Cardiac septum (tissue), 1 donor: Measurements from ENCODE around the gene C22orf31. TPM values are rescaled to one million over a fixed set of nuclear protein-coding genes. Genes with fewer than 3 reads are reported as not detected.

Source experiments
- DNase-seq: peaks from one replicate; pipeline ENCODE4 v3.0.0-alpha.2; 2020; ENCODE audit warnings: low spot score
- intact Hi-C: fragments of 100-400 bp; cut with DNase I; formaldehyde crosslinking; loops from one replicate; pipeline ENCODE4 v1.14.0; 2022
- total RNA-seq: library from RNA; stranded (reverse); fragmentation: NEBNext Ultra II Directional; extraction: Animal tissue kit (Norgen Biotek cat#: 25700); gene quantifications from one replicate; pipeline ENCODE4 v1.2.1, GENCODE V29; 2021
- donor health status: DM: no; HTN: no; CAD: no.

C22orf31 gene
- total RNA-seq, 1 donor from 2014 or later: not detected

DNA sequence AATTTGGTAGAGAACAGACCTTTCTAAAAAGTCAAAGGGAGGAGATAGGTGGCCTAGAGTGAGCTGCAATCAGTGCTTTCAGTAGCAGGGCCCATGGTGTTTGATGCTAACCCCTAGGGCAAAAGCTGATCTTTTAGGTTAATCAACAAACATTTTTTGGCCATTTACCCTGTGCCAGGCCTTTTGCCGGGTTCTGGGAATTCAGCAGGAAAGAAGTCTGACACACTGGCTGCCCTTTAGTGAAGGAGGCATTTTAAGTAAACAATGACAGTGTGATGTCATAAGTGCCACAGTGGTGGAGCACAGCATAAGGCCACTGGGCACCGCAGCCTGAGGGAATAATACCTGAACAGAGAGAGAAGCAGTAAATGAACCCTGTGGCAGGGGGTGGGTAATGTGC, 29.0 kb downstream of the C22orf31 start:
- intact Hi-C loops: loop anchor here (10.0 kb wide), 1 partner anchor 148 kb away; the partner anchor contains the start of gene ZNRF3
- DNase-seq: no peak

DNA sequence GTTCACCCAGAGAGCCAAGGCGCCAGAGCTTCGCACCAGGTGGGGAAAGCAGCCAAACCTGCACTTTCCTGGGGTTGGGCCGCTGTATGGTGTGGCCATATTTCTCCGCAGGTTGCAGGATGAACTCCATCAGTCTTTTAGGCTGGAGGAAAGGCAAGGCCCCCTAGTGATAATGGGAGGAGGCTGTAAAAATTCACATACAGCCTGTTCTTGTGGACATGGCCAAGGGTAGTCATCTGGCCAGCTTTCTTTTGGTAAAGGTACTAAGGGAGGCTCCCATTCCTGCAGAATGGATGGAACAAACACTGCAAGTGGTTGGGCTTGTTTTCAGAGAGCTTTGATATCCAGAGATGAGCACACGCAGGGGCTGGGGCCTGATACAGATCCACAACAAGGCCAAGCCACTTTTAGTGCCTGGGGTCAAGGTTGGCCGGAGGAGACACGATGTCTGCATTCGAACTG, 29.6 kb downstream of the C22orf31 start:
- DNase-seq: no peak
- intact Hi-C loops: loop anchor here (10.0 kb wide), 1 partner anchor 147 kb away; the partner anchor contains the start of gene ZNRF3

DNA sequence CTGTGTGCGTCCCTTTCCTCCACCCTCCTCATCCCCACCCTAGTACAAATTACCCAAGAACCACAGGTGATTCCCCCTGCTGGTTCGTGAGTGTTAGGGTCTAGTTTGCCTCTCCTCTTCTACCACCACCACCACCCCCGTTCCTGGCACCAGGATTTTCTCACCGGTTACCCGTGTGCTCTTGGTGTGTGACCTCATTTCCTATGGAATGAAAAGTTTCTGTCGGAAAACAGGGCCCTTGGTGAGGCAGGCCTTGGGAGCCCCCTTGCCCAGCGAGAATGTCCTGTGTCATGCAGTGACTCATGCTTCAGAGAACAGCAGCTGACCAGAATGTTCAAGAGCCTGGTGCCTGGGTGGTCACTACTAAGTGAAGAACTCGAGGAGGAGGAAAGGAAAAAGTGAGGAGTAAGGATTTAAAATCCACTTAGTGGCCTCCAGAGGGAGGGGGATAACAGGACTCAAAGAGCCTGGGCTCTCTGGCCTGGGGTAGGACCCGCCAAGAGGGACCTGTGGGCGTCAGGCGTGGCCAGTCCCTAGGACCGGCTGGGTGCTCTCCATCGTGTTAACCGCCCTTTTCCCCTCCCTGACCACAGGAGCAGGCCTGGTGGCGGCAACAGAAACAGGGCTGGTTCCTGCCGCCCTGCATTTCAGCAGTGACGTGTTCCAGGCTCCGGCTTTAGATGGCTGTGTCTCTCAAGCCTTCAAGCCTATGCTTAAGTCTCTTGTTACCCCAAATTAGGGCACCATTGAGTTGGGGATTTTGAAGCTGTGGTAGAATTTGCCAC, 30.2 kb downstream of the C22orf31 start:
- intact Hi-C loops: loop anchor here (10.0 kb wide), 1 partner anchor 147 kb away; the partner anchor contains the start of gene ZNRF3
- DNase-seq: no peak

DNA sequence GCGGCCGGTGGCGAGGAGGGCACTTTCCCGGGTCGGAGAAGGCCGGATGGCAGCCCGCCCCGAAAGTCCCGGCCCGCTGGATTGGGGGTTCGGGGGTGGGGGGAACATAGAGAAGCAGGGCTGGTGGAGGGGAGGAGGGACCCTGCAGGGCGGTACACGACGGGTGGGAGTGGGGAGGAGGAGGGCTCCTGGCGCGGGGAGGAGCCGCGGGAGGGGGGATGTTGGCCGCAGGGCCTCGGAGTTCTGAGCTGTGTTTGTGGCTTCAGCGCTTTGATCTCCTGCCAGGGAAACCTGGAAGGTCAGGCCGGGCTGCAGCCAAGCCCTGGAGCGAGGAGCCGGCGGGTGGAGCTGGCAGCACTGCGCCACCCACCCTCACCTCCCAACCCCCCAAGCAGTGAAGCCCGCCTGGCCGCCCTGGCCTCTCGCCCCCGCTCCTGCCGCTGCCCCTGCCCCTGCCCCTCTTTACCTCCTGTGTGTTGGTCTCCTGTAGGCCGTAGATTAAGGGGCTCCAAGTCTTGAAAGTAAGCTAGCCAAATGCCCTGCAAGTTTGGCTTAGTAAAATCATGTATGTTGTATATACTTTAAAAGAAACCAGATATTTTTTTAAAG, 30.9 kb downstream of the C22orf31 start:
- DNase-seq: peak; percentile 86
- intact Hi-C loops: loop anchor here (10.0 kb wide), 1 partner anchor 146 kb away; the partner anchor contains the start of gene ZNRF3

DNA sequence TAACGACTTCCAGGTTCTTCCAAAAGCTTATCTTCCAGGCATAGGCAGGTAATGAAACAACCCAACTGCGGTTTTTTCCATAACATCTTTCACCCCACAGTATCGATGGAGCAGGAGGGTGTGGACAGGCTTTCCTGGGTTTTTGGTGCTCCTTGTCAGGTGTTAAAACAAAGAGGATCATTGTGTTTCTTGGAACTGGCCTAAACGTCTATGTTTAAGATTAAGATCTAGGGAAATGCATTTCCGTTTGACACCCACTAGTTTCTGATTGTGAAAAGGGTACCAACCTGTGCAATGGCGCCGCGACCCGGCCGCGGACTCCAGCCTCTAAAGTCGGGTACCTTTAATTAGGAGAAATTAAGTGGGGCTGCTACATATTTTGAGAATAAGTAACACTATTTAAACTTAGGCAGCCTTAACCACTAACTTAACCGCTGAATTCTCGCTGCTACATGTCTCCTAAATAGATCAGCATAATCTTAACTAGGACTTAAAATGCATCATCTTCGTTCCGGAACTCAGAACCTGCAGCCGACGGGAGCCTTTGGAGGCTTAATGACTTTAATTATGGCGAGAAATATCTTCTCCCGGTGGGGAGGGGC, 31.5 kb downstream of the C22orf31 start:
- DNase-seq: no peak
- intact Hi-C loops: loop anchor here (10.0 kb wide), 1 partner anchor 145 kb away; the partner anchor contains the start of gene ZNRF3

DNA sequence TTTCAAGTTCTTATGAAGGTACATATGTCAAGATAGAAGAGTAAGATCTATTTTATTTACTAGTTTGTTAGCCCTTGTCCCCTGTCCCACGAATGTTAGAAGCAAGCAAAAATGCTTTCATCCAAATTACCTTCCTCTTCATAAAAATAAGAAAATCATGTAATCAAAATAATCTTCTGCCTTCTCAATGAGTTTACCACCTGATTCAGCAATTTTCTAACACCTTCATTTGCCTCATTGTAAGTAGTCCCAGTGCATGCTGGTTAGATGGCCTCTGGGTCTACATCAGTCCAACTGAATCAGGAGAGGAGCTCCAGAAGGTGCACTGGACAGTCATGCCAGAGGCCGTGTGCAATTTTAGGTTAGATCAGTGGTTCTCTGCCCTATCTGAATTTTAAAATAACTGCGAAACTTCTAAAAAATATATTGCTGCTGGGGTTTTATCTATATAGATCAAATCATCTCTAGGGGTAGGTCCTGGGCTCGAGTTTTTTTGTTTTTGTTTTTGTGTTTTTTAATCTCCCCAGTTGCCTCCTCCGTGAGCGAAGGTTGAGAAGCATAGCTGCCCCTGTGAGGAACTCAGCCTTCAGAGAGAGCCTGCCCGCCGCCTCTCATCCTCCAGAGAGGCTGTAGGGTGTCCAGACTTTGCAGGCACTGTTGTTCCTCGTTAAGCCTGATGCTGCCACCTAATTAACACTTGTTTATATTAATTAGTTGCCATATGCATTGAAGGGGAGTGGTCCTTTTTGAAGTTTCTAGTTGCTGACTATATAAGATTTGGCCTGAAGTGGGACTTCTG, 32.2 kb downstream of the C22orf31 start:
- DNase-seq: no peak
- intact Hi-C loops: no loop called here

DNA sequence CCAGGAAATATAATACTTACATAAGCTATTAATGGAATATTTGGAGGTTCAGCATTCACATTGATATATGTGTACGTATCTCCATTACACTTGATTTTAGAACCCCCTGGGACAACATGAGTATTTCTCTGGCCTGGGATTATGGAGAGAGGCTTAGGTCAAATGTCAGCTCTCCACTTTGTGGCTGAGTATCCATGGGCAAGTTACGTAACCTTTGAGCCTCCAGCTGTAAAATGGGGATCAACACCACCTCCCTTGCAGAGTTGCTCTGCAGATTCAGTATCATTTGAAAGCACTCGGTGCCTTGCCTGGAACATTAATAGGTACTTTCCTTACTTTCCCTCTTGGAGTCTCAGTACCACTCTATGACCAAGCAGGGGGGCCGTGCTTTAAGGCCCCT, 33.2 kb downstream of the C22orf31 start:
- intact Hi-C loops: no loop called here
- no peak for DNase-seq

DNA sequence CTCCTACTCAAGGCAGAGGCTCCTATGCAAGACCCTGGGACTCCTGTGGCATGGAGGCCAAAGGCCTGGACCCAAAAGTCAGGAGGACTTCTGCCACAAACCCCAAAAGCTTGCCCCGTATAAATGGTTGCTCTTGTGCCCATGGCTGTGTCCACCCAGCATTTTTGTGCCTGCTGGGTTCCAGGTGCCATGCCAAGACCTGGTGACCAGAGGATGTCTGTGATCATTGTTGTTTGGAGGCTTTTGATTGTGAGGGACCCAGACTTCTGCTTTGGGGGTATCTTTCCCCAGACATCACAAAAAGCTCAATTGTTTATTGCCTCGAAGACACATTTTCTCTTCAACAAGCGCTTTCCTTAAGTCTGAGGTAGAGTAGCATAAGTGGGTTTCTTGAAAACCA, 35.1 kb downstream of the C22orf31 start:
- no peak for DNase-seq
- intact Hi-C loops: no loop called here

DNA sequence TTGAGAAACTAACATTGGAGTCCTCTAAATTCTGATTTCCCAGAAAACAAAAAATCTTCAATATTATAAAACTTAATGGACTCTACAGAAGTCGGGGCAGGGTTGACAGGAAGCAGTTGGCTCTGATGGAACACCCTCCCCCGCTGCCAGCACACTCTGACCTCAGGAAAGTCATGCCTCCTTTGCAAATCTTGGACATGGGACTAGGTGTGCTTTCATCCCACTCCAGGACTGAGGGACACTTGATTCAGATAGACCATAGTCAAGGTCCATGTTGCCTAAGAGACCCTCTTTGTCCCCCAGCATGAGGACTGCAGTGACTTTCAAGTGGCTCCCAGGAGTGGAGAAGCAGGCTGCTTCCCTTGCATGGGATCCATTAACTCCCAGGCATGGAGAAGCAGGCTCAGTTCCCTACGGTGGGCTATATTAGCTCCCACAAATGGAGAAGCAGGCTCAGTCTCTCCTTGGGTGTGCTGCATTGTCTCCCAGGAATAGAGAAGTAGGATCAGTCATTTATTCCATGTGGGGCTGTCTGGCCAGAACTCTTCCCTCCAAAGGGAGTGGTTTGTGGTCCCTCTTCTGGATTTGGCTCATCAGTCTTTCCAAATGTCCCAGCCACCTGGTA, 38.3 kb downstream of the C22orf31 start:
- DNase-seq: no peak
- intact Hi-C loops: no loop called here

DNA sequence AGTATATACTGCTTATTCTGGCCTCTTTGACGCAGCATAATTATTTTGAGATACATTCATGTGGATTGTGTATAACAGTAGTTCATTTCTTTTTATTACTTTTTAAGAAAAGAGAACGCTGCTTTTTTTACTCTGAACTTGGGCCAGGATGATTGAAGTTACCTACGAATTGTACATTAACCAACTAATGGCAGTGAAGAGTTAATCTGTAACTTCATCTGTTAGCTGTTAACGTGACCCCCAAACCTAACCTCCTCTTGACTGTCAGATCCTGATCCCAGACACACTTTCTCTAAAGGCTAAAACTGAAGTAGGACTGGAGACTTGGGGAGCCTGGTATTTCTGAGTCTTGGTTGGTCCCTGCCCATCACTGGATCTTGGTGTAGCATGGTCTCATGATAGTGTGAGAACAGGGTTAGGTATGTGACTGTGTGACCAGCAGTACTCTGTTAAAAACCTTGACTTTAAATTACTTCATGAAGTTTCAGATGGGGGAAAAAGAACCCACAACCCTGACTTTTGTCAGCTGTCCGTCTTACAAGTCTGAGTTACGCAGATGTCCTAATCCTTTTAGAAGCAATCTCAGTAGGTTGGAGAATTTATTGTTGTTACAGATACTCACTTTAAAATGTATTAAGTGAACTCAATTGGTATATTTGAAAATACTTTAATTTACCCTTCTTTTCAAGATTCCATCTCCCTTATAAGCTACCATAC, 39.4 kb downstream of the C22orf31 start:
- intact Hi-C loops: no loop called here
- no peak for DNase-seq

DNA sequence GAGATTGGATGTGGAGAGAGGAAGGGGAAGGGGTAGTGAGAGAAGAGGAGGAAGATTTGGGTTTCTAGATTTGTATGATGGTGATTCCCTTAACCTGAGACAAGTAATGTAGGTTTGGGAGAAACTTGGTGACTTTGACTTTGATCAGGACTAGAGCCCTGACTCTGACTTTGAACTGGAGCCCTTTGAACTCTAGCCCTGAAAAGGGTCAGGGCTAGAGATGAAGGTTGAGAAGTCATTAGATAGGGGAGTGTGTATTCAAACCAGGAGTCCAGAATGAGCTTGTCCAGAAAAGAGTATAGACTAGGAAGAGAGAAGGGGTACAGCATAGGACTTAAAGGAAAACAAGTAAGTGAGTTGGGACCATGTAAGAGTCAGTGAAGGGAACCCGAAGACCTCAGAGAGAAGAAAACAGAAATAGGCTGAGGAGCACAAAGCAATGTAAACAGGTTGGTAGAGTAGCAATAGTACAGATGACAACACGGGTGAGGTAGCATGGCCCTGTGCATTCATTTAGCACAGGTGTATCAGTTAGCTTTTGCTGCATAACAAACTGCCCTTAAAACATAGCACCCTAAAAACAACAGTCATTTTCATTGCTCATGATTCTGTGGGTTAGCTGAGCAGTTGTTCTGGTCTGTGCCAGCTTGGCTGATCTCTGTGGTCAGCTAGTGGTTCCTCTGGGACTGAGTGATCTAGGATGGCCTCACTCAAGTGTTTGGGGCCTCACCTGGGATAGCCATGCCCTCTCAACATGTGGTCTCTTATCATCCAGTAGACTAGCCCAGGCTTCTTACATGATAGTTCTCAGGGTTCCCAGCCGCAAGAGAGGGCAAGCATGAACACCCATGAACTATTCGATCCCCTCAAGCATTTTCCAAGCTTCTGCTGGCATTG, 43.1 kb downstream of the C22orf31 start:
- no peak for DNase-seq
- intact Hi-C loops: no loop called here

DNA sequence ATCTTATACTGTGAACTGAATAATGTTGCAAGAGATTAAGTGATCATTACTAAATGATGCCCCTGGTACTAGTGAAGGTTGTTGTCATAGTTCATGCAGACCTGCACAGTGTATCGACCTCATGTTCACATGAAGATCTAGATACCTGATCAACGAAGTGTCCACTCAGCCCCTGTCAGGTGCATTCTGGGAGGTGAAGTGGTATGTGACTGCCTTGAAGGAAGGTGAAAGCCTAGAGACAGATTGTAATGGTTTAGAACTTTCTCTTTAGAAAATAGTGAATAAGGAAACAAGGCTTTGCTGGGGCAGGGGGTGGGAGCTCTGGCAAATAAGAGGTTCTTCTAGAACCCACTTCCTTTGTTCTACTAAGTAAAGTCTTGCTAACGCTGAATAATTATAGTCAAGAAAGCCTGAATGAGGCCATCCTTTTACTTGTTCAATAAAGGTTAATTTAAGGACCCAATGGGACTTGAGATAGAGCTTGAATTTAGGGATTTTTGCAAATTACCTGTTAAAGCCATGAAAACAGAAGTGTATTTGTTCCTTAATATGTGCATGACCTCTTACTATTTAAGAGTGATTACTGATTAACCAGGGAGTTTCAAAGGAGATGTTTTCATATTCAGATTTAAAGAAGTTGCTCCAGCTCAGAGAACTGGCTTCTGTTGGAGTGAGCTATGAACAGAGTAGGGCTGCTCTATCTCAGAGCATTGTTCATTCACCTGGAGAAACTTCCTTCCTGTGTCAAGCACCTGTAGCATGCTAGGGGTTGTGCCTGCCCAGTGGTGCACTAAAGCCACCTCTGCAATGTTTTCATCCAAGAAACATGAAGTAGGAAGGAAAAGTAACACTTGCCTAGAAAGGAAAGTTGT, 45.3 kb downstream of the C22orf31 start:
- intact Hi-C loops: no loop called here
- DNase-seq: no peak

DNA sequence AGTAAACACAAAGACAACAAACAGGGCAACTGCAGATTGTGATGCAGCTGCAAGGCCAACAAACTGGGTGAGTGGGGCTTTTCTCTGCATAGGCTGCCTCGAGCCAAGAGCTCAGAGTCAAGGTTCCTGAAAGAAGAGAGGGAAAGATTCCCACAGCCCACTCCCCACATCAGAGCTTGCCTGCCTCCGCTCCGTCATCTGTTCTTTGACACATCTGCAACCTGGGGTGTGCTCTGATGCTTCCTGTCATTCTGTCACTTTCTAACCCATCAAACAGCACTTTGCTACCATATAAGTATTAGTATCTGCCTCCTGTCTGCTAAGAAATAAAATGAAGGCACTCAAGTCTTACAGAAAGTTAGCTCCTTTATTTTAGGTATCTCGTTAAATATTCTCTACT, 46.9 kb downstream of the C22orf31 start:
- intact Hi-C loops: no loop called here
- DNase-seq: no peak

DNA sequence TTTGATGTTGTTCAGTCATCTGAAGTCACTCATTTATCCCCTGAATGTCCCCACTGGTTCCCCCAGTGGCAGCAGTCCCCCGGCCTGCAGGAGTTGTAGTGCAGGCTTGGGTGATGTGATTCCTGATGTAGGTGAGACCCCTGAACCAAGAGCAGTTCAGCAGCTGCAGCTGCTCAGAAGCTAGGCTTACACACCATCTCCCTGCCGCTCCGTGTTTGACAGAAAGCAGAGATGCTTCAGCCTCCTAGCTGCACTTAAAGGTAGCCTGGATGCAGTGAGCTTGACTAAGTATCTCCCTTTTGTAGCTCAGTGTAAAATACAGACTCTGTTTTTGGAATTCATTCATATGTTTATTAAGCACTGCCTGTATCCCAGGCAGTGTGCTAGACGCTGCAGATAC, 47.3 kb downstream of the C22orf31 start:
- intact Hi-C loops: no loop called here

DNA sequence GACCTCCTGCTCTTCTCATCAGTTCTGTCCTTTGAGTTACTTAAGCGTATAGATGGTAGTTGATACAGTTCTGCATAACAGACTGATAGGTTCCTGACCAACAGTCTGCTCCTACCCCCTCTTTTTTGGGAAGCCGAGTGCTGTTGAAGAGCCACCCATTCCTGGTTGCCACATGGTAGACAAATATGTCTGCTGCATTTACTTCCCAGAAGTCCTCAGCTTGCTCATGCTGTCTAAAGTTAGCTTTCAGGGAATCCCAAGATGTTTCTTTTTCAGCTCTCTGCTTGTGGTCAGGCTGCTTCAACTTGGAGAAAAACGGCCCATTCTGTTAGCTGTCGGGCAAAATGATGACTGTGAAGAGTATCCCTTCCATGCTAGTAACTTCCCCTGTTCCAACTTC, 48.7 kb downstream of the C22orf31 start:
- intact Hi-C loops: no loop called here
- no peak for DNase-seq

More for the DNA sequence above, 47.3 kb downstream of the C22orf31 start:
- no peak for DNase-seq

DNA sequence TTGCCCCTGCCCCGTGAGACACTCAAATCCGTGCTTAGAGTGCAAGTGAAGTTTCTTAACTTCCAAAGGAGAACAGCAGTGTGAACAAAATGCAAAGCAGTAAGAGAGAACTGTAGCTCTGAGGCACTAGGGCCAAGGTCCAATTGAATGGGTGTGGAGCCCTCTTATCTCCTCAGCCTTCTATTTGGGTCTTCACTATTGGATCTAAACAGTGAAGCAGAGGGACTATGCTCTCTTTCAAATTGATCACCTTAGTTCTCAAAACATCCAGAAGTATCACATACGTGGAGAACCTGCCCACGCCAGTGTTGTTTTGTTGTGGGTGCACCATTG, 49.6 kb downstream of the C22orf31 start:
- intact Hi-C loops: no loop called here
- DNase-seq: no peak
